WERI-Rb-1 (cell line): Measurements from ENCODE around the gene RUNDC3A.

ENCODE experiments used
- DNase-seq: peaks from one replicate; pipeline ENCODE4 v3.0.0-alpha.2; 2020
- H3K27ac ChIP-seq: fragments of 250-450 bp; sonication (Bioruptor Pico); 2 replicates; pipeline ENCODE4 v1.5.1; 2020; ENCODE audit warnings: mild to moderate bottlenecking, moderate library complexity
- H3K27me3 ChIP-seq: fragments of 250-450 bp; sonication (Bioruptor Pico); 2 replicates; pipeline ENCODE4 v1.5.1; 2021; ENCODE audit warnings: mild to moderate bottlenecking, low read depth, moderate library complexity; ENCODE audit not compliant: insufficient read depth, severe bottlenecking
- H3K36me3 ChIP-seq: fragments of 250-450 bp; sonication (Bioruptor Pico); 2 replicates; pipeline ENCODE4 v1.5.1; 2020; ENCODE audit warnings: mild to moderate bottlenecking, moderate library complexity
- H3K4me3 ChIP-seq: 2 replicates; pipeline ENCODE4 v1.5.1; 2011; ENCODE audit warnings: low read depth, mild to moderate bottlenecking, control low read depth, low read length
- H3K9me3 ChIP-seq: fragments of 250-450 bp; sonication (Bioruptor Pico); 2 replicates; pipeline ENCODE4 v1.5.1; 2021; ENCODE audit warnings: mild to moderate bottlenecking, moderate library complexity; ENCODE audit not compliant: severe bottlenecking
- TF ChIP-seq, protein P1 (sequence below): IDR thresholded peaks from 2 replicates; pipeline ENCODE4 v1.5.1; 2011; ENCODE audit warnings: low read depth, mild to moderate bottlenecking, control low read depth, inconsistent platforms, low read length

Gene RUNDC3A

GRCh38 chr17:44349553-44350070 is 41.2 kb downstream of the RUNDC3A start:
- Histone ChIP-seq H3K27ac (no peak overlapping the region), H3K36me3 (peaks cover 32% of the 10 kb centered on the region), H3K4me3 (no peak overlapping the region), H3K9me3 (no peaks in the 10 kb centered on the region), H3K27me3 (no peaks in the 10 kb centered on the region)
- TF ChIP-seq, protein P1, sequence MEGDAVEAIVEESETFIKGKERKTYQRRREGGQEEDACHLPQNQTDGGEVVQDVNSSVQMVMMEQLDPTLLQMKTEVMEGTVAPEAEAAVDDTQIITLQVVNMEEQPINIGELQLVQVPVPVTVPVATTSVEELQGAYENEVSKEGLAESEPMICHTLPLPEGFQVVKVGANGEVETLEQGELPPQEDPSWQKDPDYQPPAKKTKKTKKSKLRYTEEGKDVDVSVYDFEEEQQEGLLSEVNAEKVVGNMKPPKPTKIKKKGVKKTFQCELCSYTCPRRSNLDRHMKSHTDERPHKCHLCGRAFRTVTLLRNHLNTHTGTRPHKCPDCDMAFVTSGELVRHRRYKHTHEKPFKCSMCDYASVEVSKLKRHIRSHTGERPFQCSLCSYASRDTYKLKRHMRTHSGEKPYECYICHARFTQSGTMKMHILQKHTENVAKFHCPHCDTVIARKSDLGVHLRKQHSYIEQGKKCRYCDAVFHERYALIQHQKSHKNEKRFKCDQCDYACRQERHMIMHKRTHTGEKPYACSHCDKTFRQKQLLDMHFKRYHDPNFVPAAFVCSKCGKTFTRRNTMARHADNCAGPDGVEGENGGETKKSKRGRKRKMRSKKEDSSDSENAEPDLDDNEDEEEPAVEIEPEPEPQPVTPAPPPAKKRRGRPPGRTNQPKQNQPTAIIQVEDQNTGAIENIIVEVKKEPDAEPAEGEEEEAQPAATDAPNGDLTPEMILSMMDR, result no peak
- DNase-seq, result peak; percentile 10

DNA sequence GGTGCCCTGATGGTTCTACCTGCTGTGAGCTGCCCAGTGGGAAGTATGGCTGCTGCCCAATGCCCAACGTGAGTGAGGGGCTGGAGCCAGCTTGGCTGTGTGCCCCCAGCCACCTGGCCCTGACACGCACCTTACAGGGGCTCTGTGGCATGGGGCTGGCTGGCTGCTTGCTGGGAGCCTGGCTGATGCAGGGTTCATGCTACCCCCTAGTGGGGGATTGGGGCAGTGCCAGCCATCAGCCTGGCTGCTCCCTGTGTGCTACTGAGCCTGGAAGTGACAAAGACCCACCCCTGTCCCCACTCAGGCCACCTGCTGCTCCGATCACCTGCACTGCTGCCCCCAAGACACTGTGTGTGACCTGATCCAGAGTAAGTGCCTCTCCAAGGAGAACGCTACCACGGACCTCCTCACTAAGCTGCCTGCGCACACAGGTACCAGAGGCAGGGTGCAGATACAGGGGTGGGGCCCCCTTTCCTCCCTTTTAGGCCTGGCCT is 42.4 kb downstream of the RUNDC3A start:
- H3K9me3 ChIP-seq, result no peaks in the 10 kb centered on the region
- no peak overlapping the region for H3K4me3 ChIP-seq
- no peaks in the 10 kb centered on the region for H3K27me3 ChIP-seq
- H3K27ac ChIP-seq, result no peak overlapping the region
- DNase-seq, result peak; percentile 88
- peaks cover 42% of the 10 kb centered on the region for H3K36me3 ChIP-seq
- TF ChIP-seq, protein P1, result peak; percentile 100

DNA sequence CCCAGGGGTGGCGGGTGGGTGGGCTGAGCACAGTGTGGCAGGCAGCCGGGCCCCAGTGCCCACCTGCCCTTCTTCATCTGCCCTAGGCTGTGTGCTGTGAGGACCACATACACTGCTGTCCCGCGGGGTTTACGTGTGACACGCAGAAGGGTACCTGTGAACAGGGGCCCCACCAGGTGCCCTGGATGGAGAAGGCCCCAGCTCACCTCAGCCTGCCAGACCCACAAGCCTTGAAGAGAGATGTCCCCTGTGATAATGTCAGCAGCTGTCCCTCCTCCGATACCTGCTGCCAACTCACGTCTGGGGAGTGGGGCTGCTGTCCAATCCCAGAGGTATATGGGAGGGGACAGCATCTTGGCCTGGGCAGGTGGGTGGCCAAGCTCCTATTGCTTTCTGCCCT is 43.1 kb downstream of the RUNDC3A start:
- DNase-seq, result peak; percentile 8
- Histone ChIP-seq H3K27me3 (no peaks in the 10 kb centered on the region), H3K9me3 (no peaks in the 10 kb centered on the region), H3K36me3 (peaks cover 49% of the 10 kb centered on the region), H3K27ac (no peak overlapping the region; the same call in 1 of the 2 replicates), H3K4me3 (no peak overlapping the region)
- TF ChIP-seq, protein P1, result no peak

DNA sequence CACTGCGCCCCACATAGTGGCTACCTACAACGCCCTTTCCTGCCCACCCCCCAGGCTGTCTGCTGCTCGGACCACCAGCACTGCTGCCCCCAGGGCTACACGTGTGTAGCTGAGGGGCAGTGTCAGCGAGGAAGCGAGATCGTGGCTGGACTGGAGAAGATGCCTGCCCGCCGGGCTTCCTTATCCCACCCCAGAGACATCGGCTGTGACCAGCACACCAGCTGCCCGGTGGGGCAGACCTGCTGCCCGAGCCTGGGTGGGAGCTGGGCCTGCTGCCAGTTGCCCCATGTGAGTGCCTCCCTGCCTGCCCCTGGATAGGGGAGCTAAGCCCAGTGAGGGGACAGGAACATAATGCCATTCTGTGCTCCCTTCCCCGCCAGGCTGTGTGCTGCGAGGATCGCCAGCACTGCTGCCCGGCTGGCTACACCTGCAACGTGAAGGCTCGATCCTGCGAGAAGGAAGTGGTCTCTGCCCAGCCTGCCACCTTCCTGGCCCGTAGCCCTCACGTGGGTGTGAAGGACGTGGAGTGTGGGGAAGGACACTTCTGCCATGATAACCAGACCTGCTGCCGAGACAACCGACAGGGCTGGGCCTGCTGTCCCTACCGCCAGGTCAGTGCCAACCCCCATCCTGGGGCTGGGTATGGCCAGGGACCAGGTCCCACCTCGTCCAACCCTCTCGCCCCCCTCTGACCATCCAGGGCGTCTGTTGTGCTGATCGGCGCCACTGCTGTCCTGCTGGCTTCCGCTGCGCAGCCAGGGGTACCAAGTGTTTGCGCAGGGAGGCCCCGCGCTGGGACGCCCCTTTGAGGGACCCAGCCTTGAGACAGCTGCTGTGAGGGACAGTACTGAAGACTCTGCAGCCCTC is 43.8 kb downstream of the RUNDC3A start:
- TF ChIP-seq, protein P1, result no peak
- H3K27me3 ChIP-seq, result no peaks in the 10 kb centered on the region
- H3K9me3 ChIP-seq, result no peaks in the 10 kb centered on the region

DNA sequence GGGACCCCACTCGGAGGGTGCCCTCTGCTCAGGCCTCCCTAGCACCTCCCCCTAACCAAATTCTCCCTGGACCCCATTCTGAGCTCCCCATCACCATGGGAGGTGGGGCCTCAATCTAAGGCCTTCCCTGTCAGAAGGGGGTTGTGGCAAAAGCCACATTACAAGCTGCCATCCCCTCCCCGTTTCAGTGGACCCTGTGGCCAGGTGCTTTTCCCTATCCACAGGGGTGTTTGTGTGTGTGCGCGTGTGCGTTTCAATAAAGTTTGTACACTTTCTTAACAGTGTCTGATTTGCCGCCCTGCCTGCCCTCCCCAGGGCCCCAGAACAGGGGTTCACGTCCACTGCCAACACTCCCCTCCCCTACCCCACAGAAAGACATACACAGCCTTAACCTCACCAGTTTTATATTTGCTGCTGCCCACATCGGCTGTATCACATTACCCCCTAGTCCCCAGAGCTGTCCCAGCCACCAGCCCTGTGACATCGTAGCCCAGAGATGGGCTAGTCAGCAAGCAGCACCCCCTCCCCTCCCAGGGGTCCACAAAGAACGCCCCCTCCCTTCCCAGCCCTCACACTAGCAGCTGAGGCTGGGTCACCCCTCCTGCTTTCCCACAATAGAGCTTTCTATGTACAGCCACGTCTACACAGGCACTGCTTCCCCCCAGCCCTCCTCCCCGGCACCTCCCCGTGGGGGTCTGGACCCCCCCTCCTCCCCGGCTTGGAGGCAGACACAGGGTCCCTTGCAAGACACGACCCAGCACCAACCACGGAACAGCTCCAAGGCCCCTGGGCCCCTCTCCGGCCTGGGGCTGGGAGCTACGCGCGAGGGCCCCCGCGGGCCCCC is 44.6 kb downstream of the RUNDC3A start:
- Histone ChIP-seq H3K9me3 (no peaks in the 10 kb centered on the region), H3K4me3 (no peak overlapping the region), H3K36me3 (peaks cover 53% of the 10 kb centered on the region), H3K27ac (no peak overlapping the region), H3K27me3 (no peaks in the 10 kb centered on the region)
- TF ChIP-seq, protein P1, result no peak
- DNase-seq, result peak; percentile 12

More for the DNA sequence above, 43.8 kb downstream of the RUNDC3A start:
- Histone ChIP-seq H3K36me3 (peaks cover 49% of the 10 kb centered on the region), H3K27ac (no peak overlapping the region; the same call in 1 of the 2 replicates), H3K4me3 (no peak overlapping the region)
- DNase-seq, result peak; percentile 9
